Measurements from ENCODE around the gene AIP. TPM values are rescaled to one million over a fixed set of nuclear protein-coding genes. Genes with fewer than 3 reads are reported as not detected.
"Not testable (repeated sequence)": the region's sequence is repeated elsewhere in the genome, so short reads cannot be mapped to it uniquely, and the experiment has no call there.

The AIP gene
- polyA plus RNA-seq, 1 donor from 2014 or later = 158 TPM

- H3K36me3 Mint-ChIP-seq = no peaks in the 10 kb centered on the region
- peak within 1 kb of the TSS; percentile 83 to 98 (median 93) for H3K4me3 Mint-ChIP-seq
- H3K9me3 Mint-ChIP-seq = no peaks in the 10 kb centered on the region
- no peaks in the 10 kb centered on the region for H3K27me3 Mint-ChIP-seq
- H3K27ac Mint-ChIP-seq = peak within 1 kb of the TSS; percentile 53 to 93 (median 89)
- H3K4me1 Mint-ChIP-seq = peaks cover 12 to 22% (median 19%) of the 10 kb centered on the region in 3 donors
These were observed 13.9 kb upstream of the AIP start, which contains the start of gene TMEM134 for GRCh38 chr11:67468759-67469507. TSS of gene TMEM134 (minus strand) at chr11:67469251. CDS start at chr11:67469192, 59 bp downstream.

- H3K27ac Mint-ChIP-seq = peak overlapping the region in 2 of 3 donors; percentile 56 to 93
- H3K4me3 Mint-ChIP-seq = peak overlapping the region; percentile 82 to 96 (median 84)
- H3K9me3 Mint-ChIP-seq = no peaks in the 10 kb centered on the region
- H3K4me1 Mint-ChIP-seq = peaks cover 9 to 20% (median 15%) of the 10 kb centered on the region in 3 donors
- no peaks in the 10 kb centered on the region for H3K36me3 Mint-ChIP-seq
- H3K27me3 Mint-ChIP-seq = no peaks in the 10 kb centered on the region
These were observed 13.4 kb upstream of the AIP start for GRCh38 chr11:67469508-67469811.

GRCh38 chr11:67470337-67471002 lies 12.4 kb upstream of the AIP start:
- Mint-ChIP-seq H3K27me3 (no peaks in the 10 kb centered on the region), H3K4me3 (peak overlapping the region in 3 of 4 donors; percentile 38 to 85 (median 83)), H3K9me3 (no peaks in the 10 kb centered on the region), H3K36me3 (no peaks in the 10 kb centered on the region), H3K4me1 (peaks cover under 1 to 16% (median 8%) of the 10 kb centered on the region in 3 donors), H3K27ac (peak overlapping the region in 1 of 3 donors; percentile 56)

- Mint-ChIP-seq H3K27ac (peak overlapping the region in 1 of 3 donors; percentile 58), H3K9me3 (no peaks in the 10 kb centered on the region), H3K36me3 (no peaks in the 10 kb centered on the region), H3K27me3 (no peaks in the 10 kb centered on the region), H3K4me1 (peaks cover 0 to 11% (median 4%) of the 10 kb centered on the region in 3 donors), H3K4me3 (peak overlapping the region in 2 of 4 donors; percentile 7 to 68)
These were observed 9.9 kb upstream of the AIP start for GRCh38 chr11:67472882-67473281.

- H3K4me3 Mint-ChIP-seq, H3K27ac Mint-ChIP-seq, H3K27me3 Mint-ChIP-seq, H3K36me3 Mint-ChIP-seq, H3K4me1 Mint-ChIP-seq, H3K9me3 Mint-ChIP-seq: not testable (repeated sequence)
These were observed 6.1 kb upstream of the AIP start for GRCh38 chr11:67476692-67477091.

GRCh38 chr11:67477344-67478050 lies 5.3 kb upstream of the AIP start:
- not testable (repeated sequence) for H3K4me1 Mint-ChIP-seq, H3K4me3 Mint-ChIP-seq, H3K27me3 Mint-ChIP-seq, H3K27ac Mint-ChIP-seq, H3K36me3 Mint-ChIP-seq, H3K9me3 Mint-ChIP-seq

GRCh38 chr11:67482275-67482826 lies 475 bp upstream of the AIP start:
- peak overlapping the region; percentile 92 to 98 (median 98) for H3K4me3 Mint-ChIP-seq
- H3K36me3 Mint-ChIP-seq = peaks cover 2% of the 10 kb centered on the region
- no peaks in the 10 kb centered on the region for H3K9me3 Mint-ChIP-seq
- H3K4me1 Mint-ChIP-seq = peaks cover 35 to 38% (median 36%) of the 10 kb centered on the region in 3 donors
- peak overlapping the region; percentile 91 to 100 (median 97) for H3K27ac Mint-ChIP-seq
- H3K27me3 Mint-ChIP-seq = no peaks in the 10 kb centered on the region

GRCh38 chr11:67483831-67484665 lies 1.2 kb downstream of the AIP start:
- H3K4me3 Mint-ChIP-seq = peak overlapping the region; percentile 92 to 98 (median 98)
- H3K9me3 Mint-ChIP-seq = no peaks in the 10 kb centered on the region
- H3K36me3 Mint-ChIP-seq = peaks cover 4% of the 10 kb centered on the region
- peaks cover 36 to 46% (median 41%) of the 10 kb centered on the region in 3 donors for H3K4me1 Mint-ChIP-seq
- no peaks in the 10 kb centered on the region for H3K27me3 Mint-ChIP-seq
- H3K27ac Mint-ChIP-seq = peak overlapping the region; percentile 91 to 100 (median 94)

GRCh38 chr11:67484847-67485311 lies 2.1 kb downstream of the AIP start:
- Mint-ChIP-seq H3K4me3 (peak overlapping the region; percentile 92 to 98 (median 98)), H3K9me3 (no peaks in the 10 kb centered on the region), H3K36me3 (peaks cover 4% of the 10 kb centered on the region), H3K27me3 (no peaks in the 10 kb centered on the region), H3K27ac (peak overlapping the region; percentile 91 to 100 (median 94)), H3K4me1 (peaks cover 40 to 46% (median 43%) of the 10 kb centered on the region in 3 donors)

GRCh38 chr11:67485873-67486361 lies 3.1 kb downstream of the AIP start:
- H3K27ac Mint-ChIP-seq = peak overlapping the region; percentile 81 to 98 (median 85)
- peaks cover 40 to 46% (median 43%) of the 10 kb centered on the region in 3 donors for H3K4me1 Mint-ChIP-seq
- H3K4me3 Mint-ChIP-seq = peak overlapping the region; percentile 49 to 92 (median 87)
- not testable (repeated sequence) for H3K27me3 Mint-ChIP-seq, H3K9me3 Mint-ChIP-seq, H3K36me3 Mint-ChIP-seq

- Mint-ChIP-seq H3K27me3 (no peaks in the 10 kb centered on the region), H3K36me3 (peaks cover 4% of the 10 kb centered on the region), H3K4me1 (peaks cover 40 to 46% (median 43%) of the 10 kb centered on the region in 3 donors), H3K9me3 (no peaks in the 10 kb centered on the region), H3K27ac (peak overlapping the region; percentile 81 to 98 (median 85)), H3K4me3 (peak overlapping the region; percentile 54 to 92 (median 87))
These were observed 3.8 kb downstream of the AIP start for GRCh38 chr11:67486481-67487195.

- Mint-ChIP-seq H3K4me1 (peaks cover 25 to 32% (median 31%) of the 10 kb centered on the region in 3 donors), H3K4me3 (peak overlapping the region in 1 of 4 donors; percentile 35), H3K27me3 (no peaks in the 10 kb centered on the region), H3K27ac (no peak overlapping the region), H3K36me3 (peaks cover 4% of the 10 kb centered on the region), H3K9me3 (no peaks in the 10 kb centered on the region)
These were observed 6.5 kb downstream of the AIP start for GRCh38 chr11:67489203-67489884.
